Neural progenitor cell (in vitro differentiated cells): ENCODE measurements around the gene SDK2. TPM values are rescaled to one million over a fixed set of nuclear protein-coding genes. Genes with fewer than 3 reads are reported as not detected.

ENCODE experiments used
- DNase-seq: peaks from one replicate; pipeline ENCODE4 v3.0.0-alpha.2; 2016; ENCODE audit warnings: low spot score
- H2AFZ ChIP-seq: fragments of 200-600 bp; sonication (generic); replicated peaks from 2 replicates; pipeline ENCODE4 v1.6.1; 2016; ENCODE audit warnings: antibody characterized with exemption
- H3F3A ChIP-seq: fragments of 200-600 bp; sonication (generic); 2 replicates; pipeline ENCODE4 v1.6.1; 2016; ENCODE audit warnings: antibody characterized with exemption, low read depth
- H3K27ac ChIP-seq: fragments of 200-600 bp; sonication (generic); 2 replicates; pipeline ENCODE4 v1.5.1; 2016; ENCODE audit warnings: mild to moderate bottlenecking
- H3K27me3 ChIP-seq: fragments of 200-600 bp; sonication (generic); 2 replicates; pipeline ENCODE4 v1.6.1; 2016; ENCODE audit warnings: mild to moderate bottlenecking, moderate library complexity
- H3K36me3 ChIP-seq: fragments of 200-600 bp; sonication (generic); 2 replicates; pipeline ENCODE4 v1.5.1; 2016
- H3K4me1 ChIP-seq: fragments of 200-600 bp; sonication (generic); 2 replicates; pipeline ENCODE4 v1.6.1; 2016; ENCODE audit warnings: mixed run types
- H3K4me2 ChIP-seq: fragments of 200-600 bp; sonication (generic); 2 replicates; pipeline ENCODE4 v1.6.1; 2016
- H3K4me3 ChIP-seq: fragments of 200-600 bp; sonication (generic); 2 replicates; pipeline ENCODE4 v1.5.1; 2016
- H3K79me2 ChIP-seq: fragments of 200-600 bp; sonication (generic); 2 replicates; pipeline ENCODE4 v1.6.1; 2016; ENCODE audit warnings: low read depth
- H3K9ac ChIP-seq: fragments of 200-600 bp; sonication (generic); 2 replicates; pipeline ENCODE4 v1.6.1; 2016
- H3K9me3 ChIP-seq: fragments of 200-600 bp; sonication (generic); 2 replicates; pipeline ENCODE4 v1.5.1; 2016; ENCODE audit warnings: low read depth
- H4K20me1 ChIP-seq: fragments of 200-600 bp; sonication (generic); 2 replicates; pipeline ENCODE4 v1.6.1; 2016; ENCODE audit warnings: low read depth
- H3K27ac Mint-ChIP-seq: 3 replicates; pipeline ENCODE4 v1.8.0; 2021; ENCODE audit warnings: mixed read lengths
- H3K27me3 Mint-ChIP-seq: 2 replicates; pipeline ENCODE4 v1.8.0; 2022; ENCODE audit warnings: low read depth, mild to moderate bottlenecking, inconsistent platforms, moderate library complexity, mixed read lengths; ENCODE audit not compliant: insufficient read depth
- H3K36me3 Mint-ChIP-seq: 3 replicates; pipeline ENCODE4 v1.8.0; 2021; ENCODE audit warnings: mixed read lengths
- H3K4me1 Mint-ChIP-seq: 3 replicates; pipeline ENCODE4 v1.8.0; 2021; ENCODE audit warnings: mixed read lengths
- H3K4me3 Mint-ChIP-seq: 3 replicates; pipeline ENCODE4 v1.8.0; 2021; ENCODE audit warnings: mild to moderate bottlenecking, moderate library complexity, mixed read lengths
- H3K9me3 Mint-ChIP-seq: 3 replicates; pipeline ENCODE4 v1.8.0; 2020; ENCODE audit warnings: mixed read lengths
- EZH2 ChIP-seq: fragments of 200-600 bp; sonication (generic); IDR thresholded peaks from 2 replicates; pipeline ENCODE4 v1.6.1; 2017; ENCODE audit warnings: antibody characterized with exemption, mild to moderate bottlenecking, moderate library complexity
- EZH2phosphoT487 ChIP-seq: fragments of 200-600 bp; sonication (generic); IDR thresholded peaks from 2 replicates; pipeline ENCODE4 v1.6.1; 2017; ENCODE audit warnings: antibody characterized with exemption
- total RNA-seq: library from RNA; depleted of rRNA; stranded (reverse); fragments of >200 nt; gene quantifications from 2 replicates; pipeline ENCODE4 v1.2.3, GENCODE V29; 2015; ENCODE audit warnings: low replicate concordance
- TF ChIP-seq, protein P1 (sequence below): fragments of 200-600 bp; sonication (generic); IDR thresholded peaks from 2 replicates; pipeline ENCODE4 v1.5.1; 2017; ENCODE audit warnings: antibody characterized with exemption, mild to moderate bottlenecking

The SDK2 gene
- total RNA-seq, 1 donor from 2014 or later = 15.3 TPM

- no peak overlapping the region for H3K9ac ChIP-seq
- peaks cover 23% of the 10 kb centered on the region for H3F3A ChIP-seq
- no peaks in the 10 kb centered on the region for H3K9me3 ChIP-seq
- no peak overlapping the region for H3K4me3 ChIP-seq
- Mint-ChIP-seq H3K36me3 (peaks cover 4% of the 10 kb centered on the region), H3K4me3 (no peak overlapping the region), H3K27ac (no peak overlapping the region), H3K27me3 (peaks cover 5% of the 10 kb centered on the region), H3K4me1 (peaks cover 89% of the 10 kb centered on the region), H3K9me3 (no peaks in the 10 kb centered on the region)
- peaks cover 30% of the 10 kb centered on the region for H3K4me1 ChIP-seq
- TF ChIP-seq, protein P1, sequence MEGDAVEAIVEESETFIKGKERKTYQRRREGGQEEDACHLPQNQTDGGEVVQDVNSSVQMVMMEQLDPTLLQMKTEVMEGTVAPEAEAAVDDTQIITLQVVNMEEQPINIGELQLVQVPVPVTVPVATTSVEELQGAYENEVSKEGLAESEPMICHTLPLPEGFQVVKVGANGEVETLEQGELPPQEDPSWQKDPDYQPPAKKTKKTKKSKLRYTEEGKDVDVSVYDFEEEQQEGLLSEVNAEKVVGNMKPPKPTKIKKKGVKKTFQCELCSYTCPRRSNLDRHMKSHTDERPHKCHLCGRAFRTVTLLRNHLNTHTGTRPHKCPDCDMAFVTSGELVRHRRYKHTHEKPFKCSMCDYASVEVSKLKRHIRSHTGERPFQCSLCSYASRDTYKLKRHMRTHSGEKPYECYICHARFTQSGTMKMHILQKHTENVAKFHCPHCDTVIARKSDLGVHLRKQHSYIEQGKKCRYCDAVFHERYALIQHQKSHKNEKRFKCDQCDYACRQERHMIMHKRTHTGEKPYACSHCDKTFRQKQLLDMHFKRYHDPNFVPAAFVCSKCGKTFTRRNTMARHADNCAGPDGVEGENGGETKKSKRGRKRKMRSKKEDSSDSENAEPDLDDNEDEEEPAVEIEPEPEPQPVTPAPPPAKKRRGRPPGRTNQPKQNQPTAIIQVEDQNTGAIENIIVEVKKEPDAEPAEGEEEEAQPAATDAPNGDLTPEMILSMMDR = no peak
- H3K36me3 ChIP-seq = no peaks in the 10 kb centered on the region
- H2AFZ ChIP-seq = no peak overlapping the region
- H3K79me2 ChIP-seq = peaks cover 26% of the 10 kb centered on the region
- no peak for DNase-seq
- peaks cover 100% of the 10 kb centered on the region for H4K20me1 ChIP-seq
- no peak overlapping the region for H3K27ac ChIP-seq
- H3K4me2 ChIP-seq = no peak overlapping the region
- H3K27me3 ChIP-seq = no peaks in the 10 kb centered on the region
These were observed 52.8 kb downstream of the SDK2 start for GRCh38 chr17:73591296-73592078.

DNA sequence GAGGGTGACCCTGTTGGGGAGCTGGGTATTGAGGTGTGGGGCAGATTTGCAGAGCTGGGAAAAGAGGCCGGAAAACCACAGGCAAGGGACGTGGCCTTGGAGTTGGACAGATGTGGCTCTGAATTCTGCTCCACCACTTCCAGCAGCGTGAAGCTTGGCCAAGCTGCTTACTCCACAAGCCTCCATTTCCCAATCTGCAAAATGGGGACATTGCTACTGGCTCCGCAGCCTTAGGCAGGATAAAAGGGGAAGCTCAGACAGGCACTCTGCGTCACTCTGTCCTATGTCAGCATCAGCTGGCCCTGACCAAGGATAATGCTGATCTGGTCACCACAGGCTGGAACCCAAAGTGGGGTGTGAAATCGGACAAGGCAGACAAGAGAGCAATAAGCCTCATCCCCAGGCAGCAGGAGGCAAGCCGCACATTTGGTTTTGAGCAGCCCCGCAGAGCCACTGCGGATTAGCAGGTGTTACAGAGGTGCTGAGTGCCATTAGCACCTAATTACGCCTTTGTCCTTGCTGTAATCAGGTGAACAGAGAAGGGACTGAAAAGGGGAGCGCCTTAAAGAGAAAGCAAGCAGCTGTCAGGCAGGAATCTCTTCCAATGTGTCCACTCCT lies 54.8 kb downstream of the SDK2 start:
- TF ChIP-seq EZH2phosphoT487 (peak; percentile 68), EZH2 (no peak)
- TF ChIP-seq, protein P1 = no peak
- H3K4me1 ChIP-seq = peaks cover 27% of the 10 kb centered on the region
- no peaks in the 10 kb centered on the region for H3K27me3 ChIP-seq
- peaks cover 20% of the 10 kb centered on the region for H3K79me2 ChIP-seq
- Mint-ChIP-seq H3K27me3 (peaks cover 3% of the 10 kb centered on the region), H3K4me3 (no peak overlapping the region), H3K4me1 (peaks cover 87% of the 10 kb centered on the region), H3K27ac (peak overlapping the region; percentile 30), H3K36me3 (peaks cover 4% of the 10 kb centered on the region), H3K9me3 (no peaks in the 10 kb centered on the region)
- H4K20me1 ChIP-seq = peaks cover 100% of the 10 kb centered on the region
- no peaks in the 10 kb centered on the region for H3K9me3 ChIP-seq
- peak overlapping the region; percentile 63 for H3K4me2 ChIP-seq
- peak; percentile 58 for DNase-seq
- no peak overlapping the region for H3K4me3 ChIP-seq
- H3K27ac ChIP-seq = no peak overlapping the region
- no peaks in the 10 kb centered on the region for H3K36me3 ChIP-seq
- H2AFZ ChIP-seq = no peak overlapping the region
- no peak overlapping the region for H3K9ac ChIP-seq
- peaks cover 23% of the 10 kb centered on the region for H3F3A ChIP-seq

- Histone ChIP-seq H3K9me3 (no peaks in the 10 kb centered on the region), H3K4me1 (peaks cover 27% of the 10 kb centered on the region), H3K4me2 (no peak overlapping the region), H3K9ac (no peak overlapping the region), H4K20me1 (peaks cover 100% of the 10 kb centered on the region), H3K79me2 (peaks cover 14% of the 10 kb centered on the region), H3F3A (peaks cover 23% of the 10 kb centered on the region), H3K27ac (no peak overlapping the region), H3K27me3 (no peaks in the 10 kb centered on the region), H3K4me3 (no peak overlapping the region), H2AFZ (no peak overlapping the region), H3K36me3 (no peaks in the 10 kb centered on the region)
- Mint-ChIP-seq H3K27ac (peak overlapping the region; percentile 30), H3K36me3 (peaks cover 4% of the 10 kb centered on the region), H3K4me3 (no peak overlapping the region), H3K4me1 (peaks cover 83% of the 10 kb centered on the region), H3K9me3 (no peaks in the 10 kb centered on the region), H3K27me3 (peaks cover 2% of the 10 kb centered on the region)
- no peak for TF ChIP-seq EZH2phosphoT487
- TF ChIP-seq, protein P1 = no peak
- TF ChIP-seq EZH2 = no peak
- DNase-seq = no peak
These were observed 55.4 kb downstream of the SDK2 start for GRCh38 chr17:73588891-73589290.
